Hepatocyte (in vitro differentiated cells): ENCODE results near the gene WNT11. TPM values are rescaled to one million over a fixed set of nuclear protein-coding genes. Genes with fewer than 3 reads are reported as not detected.

Experiments
- DNase-seq: peaks from one replicate; pipeline ENCODE4 v3.0.0-alpha.2; 2016; ENCODE audit warnings: low spot score
- H2AFZ ChIP-seq: fragments of 200-600 bp; sonication (generic); 2 replicates; pipeline ENCODE4 v1.6.0; 2016; ENCODE audit warnings: antibody characterized with exemption, mild to moderate bottlenecking
- H3K27ac ChIP-seq: fragments of 200-600 bp; sonication (generic); 2 replicates; pipeline ENCODE4 v1.5.1; 2016; ENCODE audit warnings: mild to moderate bottlenecking
- H3K27me3 ChIP-seq: fragments of 200-600 bp; sonication (generic); 2 replicates; pipeline ENCODE4 v1.6.1; 2016
- H3K36me3 ChIP-seq: fragments of 200-600 bp; sonication (generic); replicated peaks from 2 replicates; pipeline ENCODE4 v1.5.1; 2016; ENCODE audit warnings: low read depth; ENCODE audit not compliant: insufficient read depth
- H3K4me1 ChIP-seq: fragments of 200-600 bp; sonication (generic); 2 replicates; pipeline ENCODE4 v1.5.1; 2016; ENCODE audit warnings: mild to moderate bottlenecking, moderate library complexity; ENCODE audit not compliant: insufficient read depth
- H3K4me2 ChIP-seq: fragments of 200-600 bp; sonication (generic); 2 replicates; pipeline ENCODE4 v1.6.0; 2016
- H3K4me3 ChIP-seq: fragments of 200-600 bp; sonication (generic); 2 replicates; pipeline ENCODE4 v1.5.1; 2016; ENCODE audit warnings: mild to moderate bottlenecking
- H3K79me2 ChIP-seq: fragments of 200-600 bp; sonication (generic); 2 replicates; pipeline ENCODE4 v1.6.0; 2017; ENCODE audit warnings: mild to moderate bottlenecking
- H3K9me2 ChIP-seq: fragments of 200-600 bp; sonication (generic); replicated peaks from 2 replicates; pipeline ENCODE4 v1.6.0; 2017; ENCODE audit warnings: mild to moderate bottlenecking; ENCODE audit not compliant: insufficient read depth
- H3K9me3 ChIP-seq: fragments of 200-600 bp; sonication (generic); 2 replicates; pipeline ENCODE4 v1.5.1; 2016; ENCODE audit warnings: low read depth, mild to moderate bottlenecking
- H4K20me1 ChIP-seq: fragments of 200-600 bp; sonication (generic); 2 replicates; pipeline ENCODE4 v1.6.0; 2016; ENCODE audit warnings: mild to moderate bottlenecking; ENCODE audit not compliant: insufficient read depth, poor library complexity, severe bottlenecking
- CTCF ChIP-seq: fragments of 200-600 bp; sonication (generic); IDR thresholded peaks from 2 replicates; pipeline ENCODE4 v1.5.1; 2016; ENCODE audit warnings: antibody characterized with exemption, mild to moderate bottlenecking; ENCODE audit not compliant: poor library complexity
- EZH2 ChIP-seq: fragments of 200-600 bp; sonication (generic); IDR thresholded peaks from 2 replicates; pipeline ENCODE4 v1.6.1; 2016; ENCODE audit warnings: antibody characterized with exemption, mild to moderate bottlenecking, borderline replicate concordance
- EZH2phosphoT487 ChIP-seq: fragments of 200-600 bp; sonication (generic); IDR thresholded peaks from one replicate; pipeline ENCODE4 v1.6.1; 2018; ENCODE audit warnings: antibody characterized with exemption, mild to moderate bottlenecking, low read depth, moderate library complexity; ENCODE audit not compliant: unreplicated experiment, severe bottlenecking
- WGBS: methylation state at CpG from one replicate; pipeline ENCODE4 v1.1.6; 2016; ENCODE audit warnings: low lambda C conversion rate; ENCODE audit errors: missing lambda C conversion rate; 5-methylcytosine and 5-hydroxymethylcytosine counted together
- polyA plus RNA-seq: library from polyadenylated mRNA; unstranded; fragments of >200 nt; fragmentation: Nextera tagmentation; extraction: Ambion mirVana; gene quantifications from 2 replicates; pipeline ENCODE4 v1.2.1, GENCODE V29; 2016
- total RNA-seq: library from RNA; depleted of rRNA; stranded (reverse); fragments of >200 nt; gene quantifications from 2 replicates; pipeline ENCODE4 v1.2.3, GENCODE V29; 2014

Gene WNT11
- total RNA-seq = 13.2 and 16.4 TPM in 2 replicates
- 13.1 and 19.1 TPM in 2 replicates for polyA plus RNA-seq

GRCh38 chr11:76206327-76207081 is at the start of gene WNT11:
Gene WNT11, minus strand, starts transcription at chr11:76206502. Its CDS starts 95 bp downstream, at chr11:76206407.
- H2AFZ ChIP-seq = peak within 1 kb of the TSS; percentile 89
- H3K27ac ChIP-seq = no peak within 1 kb of the TSS
- WGBS = 2% methylated on average over 58 of the region's 80 CpGs

GRCh38 chr11:76253416-76253815 is 47.1 kb upstream of the WNT11 start:
- TF ChIP-seq CTCF = no peak
- TF ChIP-seq EZH2phosphoT487 = no peak
- no peak for TF ChIP-seq EZH2
- Histone ChIP-seq H3K27ac (no peak overlapping the region), H3K4me1 (no peaks in the 10 kb centered on the region), H3K36me3 (no peaks in the 10 kb centered on the region), H3K4me3 (no peak overlapping the region), H3K9me2 (no peaks in the 10 kb centered on the region), H3K79me2 (no peaks in the 10 kb centered on the region), H4K20me1 (no peaks in the 10 kb centered on the region), H3K27me3 (no peaks in the 10 kb centered on the region), H3K9me3 (no peaks in the 10 kb centered on the region), H2AFZ (no peak overlapping the region), H3K4me2 (no peak overlapping the region)
- 83% methylated on average over 9 of the region's 9 CpGs for WGBS
- DNase-seq = no peak

More at GRCh38 chr11:76206327-76207081, at the start of gene WNT11:
- Histone ChIP-seq H3K4me3 (peak within 1 kb of the TSS; percentile 67), H3K9me2 (no peaks in the 10 kb centered on the region), H3K36me3 (no peaks in the 10 kb centered on the region), H3K9me3 (no peaks in the 10 kb centered on the region), H3K4me2 (peak within 1 kb of the TSS; percentile 100), H3K79me2 (no peaks in the 10 kb centered on the region), H3K4me1 (peaks cover 39% of the 10 kb centered on the region), H3K27me3 (peaks cover 20% of the 10 kb centered on the region), H4K20me1 (no peaks in the 10 kb centered on the region)
- peak; percentile 82 for DNase-seq
- TF ChIP-seq CTCF (no peak), EZH2phosphoT487 (no peak), EZH2 (no peak)

GRCh38 chr11:76252631-76253070 is 46.3 kb upstream of the WNT11 start:
- no peak for DNase-seq
- Histone ChIP-seq H3K4me3 (no peak overlapping the region), H3K27ac (no peak overlapping the region), H3K79me2 (no peaks in the 10 kb centered on the region), H3K9me3 (no peaks in the 10 kb centered on the region), H3K27me3 (no peaks in the 10 kb centered on the region), H4K20me1 (no peaks in the 10 kb centered on the region), H2AFZ (no peak overlapping the region), H3K4me1 (no peaks in the 10 kb centered on the region), H3K9me2 (no peaks in the 10 kb centered on the region), H3K36me3 (no peaks in the 10 kb centered on the region), H3K4me2 (no peak overlapping the region)
- no peak for TF ChIP-seq EZH2
- no peak for TF ChIP-seq CTCF
- no peak for TF ChIP-seq EZH2phosphoT487
- WGBS = 63% methylated on average over 9 of the region's 9 CpGs
